Caki2 (cell line): ENCODE results near the gene LRRK1. TPM values are rescaled to one million over a fixed set of nuclear protein-coding genes. Genes with fewer than 3 reads are reported as not detected.

Experiments used
- DNase-seq: peaks from one replicate; pipeline ENCODE4 v3.0.0-alpha.2; 2015; ENCODE audit warnings: low read depth
- in situ Hi-C: cut with HindIII; loops from 2 replicates; pipeline ENCODE4 v1.10.0; 2016; ENCODE audit warnings: low sequenced_read_pairs, low pct_unique_long_range_greater_than_20kb, mixed read lengths
- total RNA-seq: library from RNA; depleted of rRNA; stranded (reverse); fragments of >200 nt; shearing (Covaris generic); gene quantifications from 2 replicates; pipeline ENCODE4 v1.2.3, GENCODE V29; 2014; ENCODE audit warnings: low replicate concordance

The LRRK1 gene
- total RNA-seq, 1 experiment from 2014 or later, result 9.8 TPM

DNA sequence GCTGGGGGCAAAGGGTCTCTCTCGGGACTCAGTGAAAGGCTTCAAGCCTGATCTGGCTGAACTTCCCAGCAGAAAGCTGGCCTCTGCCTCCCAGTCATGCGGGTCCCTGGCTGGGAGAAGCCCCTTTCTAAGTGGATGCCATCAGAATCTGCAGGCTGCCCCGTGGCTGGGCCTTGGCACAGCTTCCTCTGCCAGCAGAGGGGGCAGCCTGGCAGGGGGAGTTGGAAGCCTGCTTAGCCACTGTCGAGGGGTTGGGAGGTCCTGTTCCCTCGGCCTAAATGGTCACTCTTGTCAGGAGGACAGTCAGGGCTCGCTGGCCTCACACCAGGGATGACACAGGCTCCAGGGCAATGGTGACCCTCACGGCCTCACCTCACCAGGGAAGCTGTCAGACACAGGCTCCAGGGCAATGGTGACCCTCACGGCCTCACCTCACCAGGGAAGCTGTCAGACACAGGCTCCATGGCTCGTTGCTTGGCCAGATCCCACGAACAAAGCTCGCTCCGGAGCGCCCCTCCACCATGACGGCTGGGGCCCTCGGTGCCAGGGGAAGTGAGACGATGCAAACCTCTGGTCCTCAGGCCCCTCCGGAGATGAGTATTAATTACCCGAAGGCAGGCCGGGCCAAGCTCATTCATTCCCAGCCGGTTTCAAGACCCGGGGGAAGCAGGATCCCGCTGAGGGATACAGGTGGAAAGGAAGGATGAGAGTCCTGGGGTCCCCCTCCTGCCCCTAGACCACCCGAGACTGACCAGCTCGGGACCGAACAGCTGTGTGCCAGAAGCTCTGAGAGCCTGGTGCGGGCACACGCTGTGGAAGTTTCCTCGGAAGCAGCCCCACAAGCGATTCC, 181.7 kb downstream of the LRRK1 start:
- in situ Hi-C loops, result no loop called here
- no peak for DNase-seq

DNA sequence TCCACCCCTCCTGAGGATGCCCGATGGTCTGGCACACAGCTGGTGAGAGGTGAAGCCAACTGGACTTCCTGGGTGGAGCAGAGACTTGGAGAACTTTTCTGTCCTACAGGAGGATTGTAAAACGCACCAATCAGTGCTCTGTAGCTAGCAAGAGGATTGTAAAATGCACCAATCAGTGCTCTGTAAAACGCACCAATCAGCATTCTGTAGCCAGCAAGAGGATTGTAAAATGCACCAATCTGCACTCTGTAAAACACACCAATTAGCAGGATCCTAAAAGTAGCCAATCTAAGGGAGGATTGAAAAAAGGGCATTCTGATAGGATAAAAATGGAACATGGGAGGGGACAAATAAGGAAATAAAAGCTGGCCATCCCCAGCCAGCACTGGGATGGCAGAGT, 182.5 kb downstream of the LRRK1 start:
- in situ Hi-C loops, result no loop called here

DNA sequence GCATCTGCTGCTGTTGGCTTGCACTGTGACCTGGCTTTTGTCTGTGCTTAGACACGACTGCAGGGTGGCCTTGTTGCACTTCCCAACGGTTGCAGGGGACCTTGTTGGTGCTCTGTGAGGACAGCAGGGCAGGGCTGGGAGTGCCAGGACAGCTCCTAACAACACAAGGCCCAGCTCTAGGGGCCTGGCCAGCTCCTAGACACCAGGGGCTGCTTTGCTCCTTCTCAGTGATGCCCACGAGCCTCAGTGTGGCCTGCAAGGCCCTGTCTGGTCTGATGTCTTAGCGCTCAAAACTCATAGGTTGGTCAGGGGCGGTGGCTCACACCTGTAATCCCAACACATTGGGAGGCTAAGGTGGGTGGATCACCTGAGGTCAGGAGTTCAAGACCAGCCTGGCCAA, 183.6 kb downstream of the LRRK1 start:
- in situ Hi-C loops, result no loop called here
- DNase-seq, result no peak

More for the DNA sequence above, 182.5 kb downstream of the LRRK1 start:
- no peak for DNase-seq

DNA sequence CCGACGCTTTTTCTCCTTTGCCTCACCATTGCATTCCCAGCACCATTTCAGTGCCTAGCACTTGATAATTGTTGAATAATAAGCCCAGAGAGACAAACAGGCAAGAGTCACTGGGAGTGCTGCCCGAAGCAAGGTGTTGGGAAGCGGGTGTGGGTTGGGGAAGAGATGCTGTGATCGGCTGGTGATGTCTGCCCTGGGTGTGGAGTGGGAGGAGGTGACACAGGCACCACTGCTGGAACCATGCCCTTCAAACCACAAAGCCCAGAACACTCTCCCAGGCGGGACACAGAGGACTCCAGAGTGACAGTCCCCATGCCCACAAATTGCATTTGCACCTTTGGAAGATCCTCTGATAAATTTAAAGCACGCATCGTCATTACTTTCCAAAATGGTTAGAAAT, 184.4 kb downstream of the LRRK1 start:
- DNase-seq, result no peak
- in situ Hi-C loops, result no loop called here

DNA sequence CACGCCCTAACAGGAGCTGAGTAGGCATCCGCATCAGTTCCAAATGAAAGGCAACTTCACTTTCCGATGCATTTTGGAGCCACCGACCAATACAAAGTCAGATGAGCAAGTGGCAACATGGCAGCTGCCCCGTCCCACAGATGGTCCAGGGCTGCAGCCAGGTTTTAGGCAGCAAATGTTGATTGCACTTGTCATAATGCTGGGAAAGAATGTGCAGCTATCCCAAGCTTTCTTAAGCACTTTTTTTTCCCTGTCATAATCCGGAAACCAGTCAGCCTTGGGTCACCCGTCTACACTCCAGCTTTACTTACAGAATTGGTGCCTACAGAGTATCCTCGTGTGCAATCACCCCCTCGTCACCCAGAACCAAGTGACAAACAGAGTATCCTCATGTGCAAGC, 185.0 kb downstream of the LRRK1 start:
- in situ Hi-C loops, result no loop called here
- DNase-seq, result no peak

DNA sequence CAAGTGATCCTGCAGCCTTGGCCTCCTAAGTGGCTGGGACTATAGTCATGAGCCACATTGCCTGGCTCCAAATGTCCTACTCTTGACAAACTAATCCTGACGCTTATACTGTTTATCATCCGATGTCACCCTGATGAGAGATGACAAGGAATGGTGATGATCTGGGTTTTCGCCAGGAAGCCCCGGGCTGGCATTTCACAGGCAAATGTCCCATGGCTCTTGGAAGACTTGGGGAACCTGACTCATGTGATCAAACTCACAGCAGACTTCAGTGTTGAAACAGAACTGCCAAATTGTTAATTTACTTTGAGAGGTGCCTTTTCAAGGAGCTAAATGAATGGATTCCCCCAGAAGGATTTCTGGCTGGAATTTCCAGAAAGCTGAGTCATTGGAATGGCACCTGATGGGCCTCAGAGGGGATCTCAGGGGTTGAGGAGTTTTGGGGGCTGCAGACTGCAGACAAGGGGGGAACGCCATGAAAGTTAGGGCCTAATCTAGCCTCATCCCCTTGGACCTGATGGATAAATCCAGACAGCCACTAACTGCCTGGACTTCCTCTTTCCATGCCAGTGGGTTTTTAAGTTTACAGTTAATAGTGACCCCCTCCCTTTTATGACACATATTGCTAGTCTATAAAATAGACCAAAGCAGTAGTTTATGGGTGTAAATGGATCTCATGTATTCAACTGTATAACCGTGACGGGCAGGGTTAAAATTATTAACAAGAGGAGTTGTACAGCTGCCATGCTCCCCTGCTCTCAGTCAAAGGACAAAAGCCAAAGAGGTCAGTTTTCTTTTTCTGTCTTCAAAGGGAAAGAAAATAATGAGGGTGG, 186.1 kb downstream of the LRRK1 start:
- DNase-seq, result no peak
- in situ Hi-C loops, result no loop called here

DNA sequence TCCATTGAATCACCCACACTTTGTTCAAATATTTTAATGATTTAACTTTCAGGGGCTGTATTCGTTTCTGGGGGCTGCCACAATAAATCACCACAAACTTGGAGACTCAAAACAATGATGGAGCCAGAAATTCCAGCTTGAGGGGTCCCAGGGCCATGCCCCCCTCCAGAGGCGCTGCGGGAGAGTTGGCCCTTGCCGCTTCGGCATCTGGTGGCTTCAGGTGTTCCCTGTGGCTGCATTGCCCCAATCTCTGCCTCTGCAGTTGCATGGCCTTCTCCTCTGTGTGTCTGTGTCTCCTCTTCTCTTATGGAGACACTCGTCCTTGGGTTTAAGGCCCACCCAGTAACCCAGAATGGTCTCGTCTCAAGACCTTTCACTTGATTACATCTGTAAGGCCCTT, 187.9 kb downstream of the LRRK1 start:
- in situ Hi-C loops, result no loop called here
- no peak for DNase-seq

DNA sequence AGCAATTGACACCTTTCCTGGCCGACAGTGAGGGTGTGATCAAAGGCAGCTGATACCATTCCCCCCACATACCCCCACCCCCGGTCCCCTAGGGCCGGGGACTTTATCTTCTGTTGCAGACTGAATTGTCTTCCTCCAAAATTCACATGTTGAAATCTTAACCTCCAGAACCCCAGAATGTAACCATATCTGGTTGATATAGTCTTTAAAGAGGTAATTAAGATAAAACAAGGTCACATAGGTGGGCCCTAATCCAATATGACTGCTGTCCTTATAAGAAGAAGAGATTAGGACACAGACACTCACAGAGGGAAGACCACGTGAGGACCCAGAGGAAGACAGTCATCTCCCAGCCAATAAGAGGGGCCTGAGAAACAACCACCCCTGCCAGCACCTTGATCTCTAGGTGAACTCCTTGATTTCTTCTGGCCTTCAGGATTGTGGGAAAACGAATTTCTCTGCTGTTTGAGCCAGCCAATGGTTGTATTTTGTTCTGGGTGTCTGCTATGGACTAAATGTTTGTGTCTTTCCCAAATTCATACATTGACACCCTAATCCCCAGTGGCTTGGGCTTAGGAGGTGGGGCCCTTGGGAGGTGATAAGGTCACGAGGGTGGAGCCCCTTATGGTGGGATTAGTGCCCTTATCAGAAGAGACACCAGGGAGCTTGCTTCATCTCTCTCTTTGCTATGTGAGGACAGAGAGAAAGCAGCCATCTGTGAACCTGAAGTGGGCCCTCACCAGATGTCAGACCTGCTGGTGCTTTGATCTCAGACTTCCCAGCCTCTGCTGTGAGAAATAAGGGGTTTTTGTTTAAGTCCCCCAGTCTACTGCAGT, 188.7 kb downstream of the LRRK1 start:
- in situ Hi-C loops, result no loop called here

DNA sequence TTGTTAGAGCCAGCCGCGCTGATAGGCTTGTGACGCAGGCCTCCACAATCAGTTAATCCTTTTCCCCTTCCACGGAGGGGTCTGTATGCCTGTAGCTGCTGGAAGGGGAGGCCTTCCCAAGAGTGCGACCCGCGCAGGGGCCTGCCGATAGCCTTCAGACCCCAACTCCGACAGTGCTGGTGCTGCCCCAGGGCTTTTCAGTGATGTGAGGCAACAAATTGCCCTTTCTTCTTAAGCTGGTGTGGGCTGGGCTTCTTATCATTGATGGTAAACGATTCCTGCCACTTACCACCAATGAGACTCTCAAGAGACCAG, 189.3 kb downstream of the LRRK1 start:
- no peak for DNase-seq
- in situ Hi-C loops, result no loop called here

More for the DNA sequence above, 188.7 kb downstream of the LRRK1 start:
- DNase-seq, result no peak

DNA sequence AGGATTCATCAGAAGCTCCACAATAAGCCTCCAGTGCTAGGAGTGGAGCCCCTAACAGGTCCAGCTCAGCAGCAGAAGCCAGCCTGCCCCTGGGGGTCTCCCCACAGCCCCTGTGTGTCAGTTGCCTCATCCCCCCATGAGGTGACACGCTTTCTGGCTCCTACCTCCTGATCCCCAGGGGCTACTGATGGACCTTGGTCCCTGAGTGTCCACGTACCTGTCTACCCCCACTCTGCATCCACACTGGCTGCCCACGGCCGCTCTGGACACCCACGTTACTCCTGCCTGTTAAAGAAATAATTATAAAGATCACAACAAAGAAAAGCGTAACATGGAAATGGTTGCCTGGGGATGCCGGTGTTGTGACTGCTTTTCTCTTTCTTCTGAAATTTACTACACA, 189.6 kb downstream of the LRRK1 start:
- in situ Hi-C loops, result no loop called here
- no peak for DNase-seq

DNA sequence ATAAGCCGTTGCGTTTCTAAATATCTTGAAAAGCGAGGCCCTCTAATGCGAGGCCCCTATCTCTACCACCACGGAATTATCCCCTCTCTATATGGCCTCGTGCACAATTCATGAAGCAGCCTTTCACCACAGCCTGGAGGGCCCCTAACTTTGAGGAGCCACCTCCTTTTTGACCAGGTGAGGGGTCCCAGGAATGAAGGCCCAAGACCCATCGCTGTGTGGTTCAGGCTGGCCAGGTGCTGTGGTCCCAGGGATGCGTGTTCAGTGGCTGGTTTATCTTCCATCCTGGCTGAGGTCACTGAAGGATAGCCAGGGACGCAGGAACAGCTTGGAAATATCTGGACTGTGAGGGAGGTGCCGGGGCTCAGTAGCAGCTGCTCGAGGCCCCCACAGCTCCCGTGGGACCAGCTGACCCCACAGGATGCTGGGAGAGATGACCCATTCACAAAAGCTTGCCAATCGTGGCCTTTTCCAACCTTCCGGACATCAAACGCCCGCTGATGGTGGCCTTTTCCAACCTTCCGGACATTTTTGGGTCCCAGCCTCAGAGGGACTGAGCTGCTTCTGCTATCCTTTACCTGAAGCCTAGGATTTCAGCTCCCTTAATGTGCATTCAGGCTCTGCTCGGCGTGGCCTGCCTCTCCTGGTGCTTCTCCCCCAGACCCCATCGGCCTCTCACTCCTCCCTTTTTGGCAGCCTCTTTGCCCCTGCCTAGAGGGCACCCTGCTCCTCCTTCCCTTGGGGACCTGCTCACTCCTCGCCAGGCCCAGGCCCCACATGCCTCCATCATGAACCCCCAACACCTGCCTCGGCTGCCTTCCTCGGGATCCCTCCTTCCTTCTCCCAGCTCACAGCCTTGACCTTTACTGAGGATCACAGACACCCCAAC, 191.8 kb downstream of the LRRK1 start:
- no peak for DNase-seq
- in situ Hi-C loops, result no loop called here

DNA sequence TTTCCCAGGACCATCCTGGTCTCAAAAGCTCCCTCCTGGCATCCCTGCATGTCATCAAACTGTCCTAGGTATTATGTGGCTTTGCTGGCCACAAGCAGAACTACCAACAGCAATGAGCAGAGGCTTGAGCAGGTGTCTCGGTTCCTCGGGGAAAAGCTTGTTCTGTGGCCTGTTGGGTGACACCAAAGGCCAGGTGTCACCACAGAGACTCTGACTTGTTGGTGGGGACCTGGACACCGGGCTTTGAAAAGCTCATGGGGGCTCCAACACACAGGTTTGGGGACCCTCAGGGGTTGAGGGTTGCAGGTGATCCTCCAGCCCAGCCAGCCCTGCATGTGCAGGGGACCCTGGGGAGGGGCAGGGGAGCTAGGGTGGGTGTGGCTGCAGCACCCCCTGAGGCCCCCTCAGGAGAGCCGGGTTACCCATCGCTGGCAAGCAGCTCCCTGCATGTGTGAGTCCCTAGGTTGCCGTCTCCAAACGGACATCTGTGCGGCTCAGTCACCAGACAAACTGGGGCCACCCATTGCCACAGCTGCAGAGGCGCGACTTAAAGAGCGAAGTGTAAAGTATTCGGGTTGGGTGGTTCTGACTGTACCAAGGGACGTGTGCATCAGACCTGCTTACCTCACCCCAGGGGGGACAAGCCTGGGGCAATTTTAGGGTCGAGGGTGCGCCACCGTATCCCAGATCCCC, 192.6 kb downstream of the LRRK1 start:
- in situ Hi-C loops, result no loop called here
- no peak for DNase-seq

DNA sequence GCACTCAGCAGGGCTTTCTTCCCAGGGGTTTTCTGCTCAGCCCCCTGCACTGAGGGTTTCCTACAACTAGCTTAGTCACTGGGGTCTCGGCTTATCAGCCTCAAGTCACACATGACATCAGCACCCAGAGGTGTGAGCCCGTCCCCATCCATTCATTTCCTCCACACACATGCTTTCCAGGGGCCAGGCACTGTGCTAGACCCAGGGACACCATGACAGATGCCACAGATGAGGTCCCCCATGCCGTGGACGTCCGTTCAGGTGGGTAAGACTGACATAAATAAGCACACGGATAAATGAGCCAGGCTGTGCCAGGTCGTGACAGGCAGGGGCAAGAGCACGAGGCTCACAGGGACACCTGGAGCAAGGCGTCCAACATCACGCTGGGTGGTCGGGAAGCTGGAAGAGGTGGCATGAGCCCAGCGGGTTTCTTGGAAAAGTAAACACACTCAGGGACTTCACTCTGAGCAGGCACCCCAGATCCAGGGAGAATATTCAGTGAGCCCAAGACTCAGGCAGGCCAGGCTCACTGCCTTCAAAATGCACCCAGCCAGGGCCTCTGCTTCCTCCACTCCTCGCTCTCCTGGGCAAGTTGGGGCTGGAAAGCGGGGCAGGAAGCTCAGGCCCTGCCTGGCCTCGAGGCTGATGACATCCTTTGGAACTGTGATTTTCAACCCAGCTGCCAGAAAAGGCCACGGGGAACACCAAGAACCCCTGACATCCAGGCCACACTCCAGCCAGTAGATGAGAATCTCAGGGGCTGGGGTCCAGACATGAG, 193.4 kb downstream of the LRRK1 start:
- DNase-seq, result no peak
- in situ Hi-C loops, result no loop called here

DNA sequence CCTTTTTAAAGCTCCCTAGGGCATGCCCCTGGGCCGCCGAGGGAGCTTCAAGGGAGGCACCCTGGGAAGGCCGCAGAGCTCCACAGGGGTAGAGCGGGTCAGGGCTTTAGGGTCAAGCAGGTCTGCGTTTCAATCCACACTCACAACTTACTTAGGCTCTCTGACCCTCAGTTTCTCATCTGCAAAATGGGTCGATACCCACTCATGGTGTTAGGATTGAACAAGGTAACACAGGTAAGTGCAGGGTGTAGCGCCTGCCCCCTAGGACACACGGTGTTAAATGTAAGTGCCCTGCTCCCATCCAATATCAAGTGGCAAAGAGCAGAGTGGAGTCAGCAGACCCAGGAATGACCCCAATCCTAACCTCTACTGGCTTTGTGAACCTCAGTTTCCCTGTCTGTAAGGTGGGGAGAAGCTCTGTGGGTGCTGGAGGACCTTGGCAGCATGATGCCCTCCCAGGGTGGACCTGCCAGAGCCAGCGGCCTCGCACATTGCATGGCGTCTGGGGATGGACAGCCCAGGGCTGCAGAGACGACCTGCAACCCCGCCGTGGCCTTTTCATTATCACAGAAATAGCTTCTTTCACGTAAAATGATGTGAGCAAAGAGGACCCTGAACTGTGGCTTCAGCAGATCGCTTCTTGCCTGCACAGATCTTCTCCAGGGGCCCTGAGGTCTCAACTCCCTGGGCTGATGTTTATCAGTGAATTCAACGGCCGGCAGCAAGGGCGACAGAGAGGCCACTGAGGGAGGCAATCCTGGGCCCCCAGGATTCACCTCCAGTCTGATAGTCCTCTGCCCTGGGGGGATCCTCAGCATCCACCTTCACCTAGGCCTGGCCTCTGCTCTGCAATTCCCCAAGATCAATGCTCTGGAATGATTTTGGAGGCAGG, 194.2 kb downstream of the LRRK1 start:
- in situ Hi-C loops, result no loop called here
- DNase-seq, result no peak

DNA sequence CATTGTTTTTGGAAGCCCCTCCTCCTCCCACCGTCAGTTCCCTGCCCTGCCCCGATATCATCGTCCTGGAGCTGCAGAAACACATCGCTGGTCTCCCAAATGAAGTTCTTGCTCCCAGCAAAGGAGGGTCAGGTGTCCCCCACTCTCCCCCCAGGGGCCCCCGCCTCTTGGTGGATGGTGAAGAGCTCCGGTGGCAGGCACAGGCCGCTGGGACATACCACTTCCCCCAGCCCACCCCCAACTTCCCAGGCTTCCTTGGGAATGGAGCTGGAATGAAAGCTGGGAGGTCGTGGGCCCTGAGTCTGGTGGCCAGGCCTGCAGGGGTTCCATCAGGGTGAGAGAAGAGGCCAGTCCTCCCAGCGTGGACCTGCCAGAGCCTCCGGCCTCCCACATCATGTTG, 195.0 kb downstream of the LRRK1 start:
- in situ Hi-C loops, result no loop called here
- DNase-seq, result no peak

DNA sequence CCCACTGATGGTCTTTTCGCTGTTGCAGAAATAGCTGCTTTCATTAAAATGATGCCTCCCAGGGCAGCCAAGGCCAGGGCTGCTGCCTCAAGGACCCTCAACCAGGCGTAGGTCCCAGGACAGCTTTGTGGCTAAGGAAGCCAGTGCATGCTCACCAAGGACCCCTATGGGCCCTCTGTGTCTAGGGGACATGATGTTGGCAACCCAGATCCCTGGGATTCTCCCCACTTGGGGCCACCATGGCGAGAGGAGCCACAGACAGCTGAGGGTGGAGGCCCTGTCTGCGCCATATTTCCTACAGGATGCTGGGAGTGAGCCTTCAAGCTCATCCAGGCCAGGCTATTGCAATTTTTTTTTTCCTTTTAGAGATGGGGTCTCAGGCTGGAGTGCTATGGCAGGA, 195.5 kb downstream of the LRRK1 start:
- in situ Hi-C loops, result no loop called here
- DNase-seq, result no peak
